SH-SY5Y (cell line): ENCODE data around the gene FBXO31.

Source experiments
- GATA2 ChIP-seq: IDR thresholded peaks from 2 replicates; pipeline ENCODE4 v1.6.1; 2011; ENCODE audit warnings: mild to moderate bottlenecking, low read depth, low read length
- GATA3 ChIP-seq: IDR thresholded peaks from 2 replicates; pipeline ENCODE4 v1.6.1; 2011; ENCODE audit warnings: low read depth, mild to moderate bottlenecking, low read length, moderate library complexity

Gene FBXO31

GRCh38 chr16:87383505-87384161 is at the start of gene FBXO31:
Gene FBXO31, minus strand, starts transcription at chr16:87383776. Its CDS starts 32 bp downstream, at chr16:87383744.
- TF ChIP-seq GATA3 (no peak), GATA2 (no peak)

- TF ChIP-seq GATA2 (no peak), GATA3 (no peak)
These were observed 48.8 kb upstream of the FBXO31 start for GRCh38 chr16:87432330-87432915.

GRCh38 chr16:87431926-87432325 is 48.4 kb upstream of the FBXO31 start:
- TF ChIP-seq GATA3 (no peak), GATA2 (no peak)

GRCh38 chr16:87426423-87427215 is 43.0 kb upstream of the FBXO31 start:
- no peak for TF ChIP-seq GATA2
- TF ChIP-seq GATA3, result no peak

- no peak for TF ChIP-seq GATA3
- TF ChIP-seq GATA2, result no peak
These were observed 42.4 kb upstream of the FBXO31 start for GRCh38 chr16:87425941-87426340.

- no peak for TF ChIP-seq GATA3
These were observed 40.7 kb upstream of the FBXO31 start for GRCh38 chr16:87424266-87424665.

- TF ChIP-seq GATA3, result no peak
- TF ChIP-seq GATA2, result no peak
These were observed 39.9 kb upstream of the FBXO31 start for GRCh38 chr16:87423429-87423828.

- no peak for TF ChIP-seq GATA2
- TF ChIP-seq GATA3, result no peak
These were observed 38.5 kb upstream of the FBXO31 start for GRCh38 chr16:87422106-87422505.

- TF ChIP-seq GATA2 (no peak), GATA3 (no peak)
These were observed 37.7 kb upstream of the FBXO31 start for GRCh38 chr16:87421003-87421912.

GRCh38 chr16:87420026-87421002 is 36.7 kb upstream of the FBXO31 start:
- TF ChIP-seq GATA2, result no peak
- no peak for TF ChIP-seq GATA3

GRCh38 chr16:87418644-87419043 is 35.1 kb upstream of the FBXO31 start:
- TF ChIP-seq GATA2 (no peak), GATA3 (no peak)

GRCh38 chr16:87418216-87418615 is 34.6 kb upstream of the FBXO31 start:
- no peak for TF ChIP-seq GATA3
- no peak for TF ChIP-seq GATA2

GRCh38 chr16:87417528-87417910 is 33.9 kb upstream of the FBXO31 start:
- TF ChIP-seq GATA3 (no peak), GATA2 (no peak)
